ENCODE measurements around the gene PPIP5K2. TPM values are rescaled to one million over a fixed set of nuclear protein-coding genes. Genes with fewer than 3 reads are reported as not detected.

PPIP5K2 gene
- total and polyA plus RNA-seq, 2 of the 8 experiments (the other 6 are each of a cell fraction or from before 2014, with no cell fraction given) = 14.8 to 46.6 TPM

DNA sequence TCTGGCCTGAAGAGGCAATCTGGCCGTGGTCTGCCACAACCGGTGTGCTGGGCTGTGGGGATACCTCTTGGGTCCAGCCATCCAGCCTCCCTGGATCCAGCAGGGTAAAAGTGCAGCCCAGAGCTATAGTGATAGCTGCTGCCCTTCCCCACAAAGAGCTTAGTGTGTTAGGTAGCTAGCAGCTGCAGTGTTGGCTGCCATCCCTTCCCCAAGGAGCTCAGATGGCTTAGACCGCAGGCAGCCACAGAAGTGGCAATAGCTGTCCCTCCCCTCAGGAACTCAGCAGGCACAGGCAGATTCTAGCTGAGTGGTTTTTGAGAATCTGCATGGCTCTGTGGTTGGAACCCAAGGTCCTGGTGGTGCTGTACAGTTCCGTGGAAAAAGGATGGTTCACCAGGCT lies 40.3 kb upstream of the PPIP5K2 start:
- no peak for FAIRE-seq
- H3K9me3 ChIP-seq (ENCODE audit: insufficient read depth in 2 of 2, low read depth in 1 of 2, low read length in 1 of 2) = peaks cover 28 to 34% of the 10 kb centered on the region in 2 experiments

More for the DNA sequence above, 40.3 kb upstream of the PPIP5K2 start:
- H3K4me1 ChIP-seq (replicated peaks in 1 of 4; ENCODE audit: control insufficient read depth in 3 of 4, insufficient read depth in 4 of 4, low read length in 3 of 4) = no peaks in the 10 kb centered on the region
- H3K4me2 ChIP-seq (ENCODE audit: insufficient read depth in 1 of 2, low read depth in 2 of 2, low read length in 2 of 2) = no peak overlapping the region
- no peak for DNase-seq (ENCODE audit: low read depth in 1 of 2, low spot score in 2 of 2)
- TF ChIP-seq POLR2A (IDR thresholded peaks at IDR 0.05; ENCODE audit: control extremely low read depth in 1 of 2, low read depth in 2 of 2, low read length in 2 of 2) = no peak
- no peak for TF ChIP-seq EP300 (IDR thresholded peaks at IDR 0.05; ENCODE audit: borderline replicate concordance in 1 of 2, low read depth in 2 of 2, low read length in 2 of 2)
- no peak for TF ChIP-seq JUN (IDR thresholded peaks at IDR 0.05; ENCODE audit: low read depth, low read length)
- TF ChIP-seq TEAD4 (IDR thresholded peaks at IDR 0.05; ENCODE audit: low read depth, low read length) = no peak
- no peak for TF ChIP-seq SIN3A (conservative IDR thresholded peaks at IDR 0.05 in 1 of 2, IDR thresholded peaks at IDR 0.05 in 1 of 2; ENCODE audit: low read depth in 1 of 2, low read length in 2 of 2)
- TF ChIP-seq RBBP5 (IDR thresholded peaks at IDR 0.05; ENCODE audit: borderline replicate concordance, low read depth, low read length) = no peak
- TF ChIP-seq GABPA (IDR thresholded peaks at IDR 0.05; ENCODE audit: borderline replicate concordance, insufficient read depth, low read length) = no peak
- no peak for TF ChIP-seq EZH2 (IDR thresholded peaks at IDR 0.05; ENCODE audit: low read depth, low read length, severe bottlenecking)
- no peak for TF ChIP-seq SP4 (IDR thresholded peaks at IDR 0.05; ENCODE audit: low read length)
- no peak for TF ChIP-seq RAD21 (IDR thresholded peaks at IDR 0.05 in 1 of 2, conservative IDR thresholded peaks at IDR 0.05 in 1 of 2; ENCODE audit: low read depth in 2 of 2, low read length in 2 of 2)
- no peaks in the 10 kb centered on the region for H3K79me1 ChIP-seq (ENCODE audit: low read depth, low read length)
- H2BK15ac ChIP-seq (ENCODE audit: low read length) = no peak overlapping the region
- no peak overlapping the region for H2BK5ac ChIP-seq (ENCODE audit: low read depth, low read length)
- no peak overlapping the region for H3K23ac ChIP-seq (ENCODE audit: insufficient read length)
- H3K23me2 ChIP-seq (ENCODE audit: low read depth, low read length) = no peaks in the 10 kb centered on the region
- no peak overlapping the region for H4K91ac ChIP-seq (replicated peaks; ENCODE audit: insufficient read length, low read length)
- no peak overlapping the region for H2AK5ac ChIP-seq (ENCODE audit: low read depth, low read length)
- H3K9ac ChIP-seq (replicated peaks in 1 of 4; ENCODE audit: extremely low read depth in 1 of 4, low read depth in 3 of 4, low read length in 3 of 4) = no peak overlapping the region
- H3K14ac ChIP-seq (ENCODE audit: insufficient read length) = no peak overlapping the region
- H3K27ac ChIP-seq (ENCODE audit: low read depth, low read length) = no peak overlapping the region
- no peaks in the 10 kb centered on the region for H4K20me1 ChIP-seq (replicated peaks in 1 of 2; ENCODE audit: control insufficient read depth in 1 of 2, insufficient read depth in 2 of 2, low read length in 2 of 2)
- H3K36me3 ChIP-seq (ENCODE audit: control insufficient read depth in 2 of 4, insufficient read depth in 4 of 4, low read length in 3 of 4) = peaks cover 0 to 12% (median 1%) of the 10 kb centered on the region in 4 experiments; a peak in 3 of 8 replicates
- H3K18ac ChIP-seq (ENCODE audit: extremely low read depth, low read length) = no peak overlapping the region
- ChIA-PET CTCF (ENCODE audit: partially characterized antibody) (no interaction called here), POLR2A (ENCODE audit: partially characterized antibody) (no interaction called here)
- H4K5ac ChIP-seq (ENCODE audit: insufficient read length, low read depth, low read length) = no peak overlapping the region
- no peak overlapping the region for H3K4ac ChIP-seq (replicated peaks; ENCODE audit: insufficient read length, low read depth, low read length)
- no peak overlapping the region for H2BK12ac ChIP-seq (ENCODE audit: low read depth, low read length)
- no peak overlapping the region for H3K56ac ChIP-seq (replicated peaks; ENCODE audit: insufficient read length, low read depth, low read length)
- H3K27me3 ChIP-seq (replicated peaks in 1 of 4; ENCODE audit: control insufficient read depth in 3 of 4, extremely low read depth in 1 of 4, insufficient read depth in 3 of 4, low read length in 3 of 4) = no peaks in the 10 kb centered on the region
- no peaks in the 10 kb centered on the region for H3K79me2 ChIP-seq (ENCODE audit: control insufficient read depth in 1 of 2, insufficient read depth in 2 of 2, low read length in 2 of 2)
- no peak overlapping the region for H2BK20ac ChIP-seq (ENCODE audit: low read length)
- 97% methylated on average over 4 of the region's 4 CpGs; no CpG with 5 or more reads in 1 of the 2 experiments for WGBS, 2 experiments (ENCODE audit: extremely low coverage in 1 of 2, insufficient coverage in 1 of 2, insufficient read length in 1 of 2, insufficient replicate concordance in 2 of 2, low coverage in 1 of 2, low lambda C conversion rate in 2 of 2, missing lambda C conversion rate in 1 of 2)
- no peak overlapping the region for H2AFZ ChIP-seq (ENCODE audit: low read length)
- H3K4me3 ChIP-seq (ENCODE audit: extremely low read depth in 1 of 4, insufficient read depth in 2 of 4, low read depth in 3 of 4, low read length in 4 of 4) = no peak overlapping the region
- H4K8ac ChIP-seq (ENCODE audit: extremely low read depth, insufficient read depth, low read length) = no peak overlapping the region
- no peak overlapping the region for H2BK120ac ChIP-seq (replicated peaks; ENCODE audit: low read depth, low read length)

All from H1 (cell line).